ENCODE results near the gene CAMKK2. TPM values are rescaled to one million over a fixed set of nuclear protein-coding genes. Genes with fewer than 3 reads are reported as not detected.

Gene CAMKK2
- 45.5 TPM for polyA plus RNA-seq
- long read RNA-seq, donor 1, full-length matches to known transcripts: 3 of 3 reads
- long read RNA-seq, donor 1, partial matches to known transcripts: 0 of 3 reads
- long read RNA-seq, donor 1, other reads (novel, unspliced or antisense): 0 of 3 reads
- long read RNA-seq, donor 2, full-length matches to known transcripts: 7 of 7 reads
- long read RNA-seq, donor 2, partial matches to known transcripts: 0 of 7 reads
- long read RNA-seq, donor 2, other reads (novel, unspliced or antisense): 0 of 7 reads
- long read RNA-seq, donor 3: 0 reads
- long read RNA-seq, donor 4: 0 reads
- long read RNA-seq, donor 5, partial matches to known transcripts: 0 of 1 reads
- long read RNA-seq, donor 5, other reads (novel, unspliced or antisense): 0 of 1 reads
- long read RNA-seq, donor 6, transcript CAMKK2-208 (16 exons, 2,006 nt): major isoform, 5 of 5 reads
- long read RNA-seq, donor 6, partial matches to known transcripts: 0 of 5 reads
- long read RNA-seq, donor 6, other reads (novel, unspliced or antisense): 0 of 5 reads
- long read RNA-seq, donor 7, partial matches to known transcripts: 0 of 1 reads
- long read RNA-seq, donor 7, other reads (novel, unspliced or antisense): 0 of 1 reads
- long read RNA-seq, donor 8, partial matches to known transcripts: 61 of 62 reads
- long read RNA-seq, donor 8, other reads (novel, unspliced or antisense): 0 of 62 reads
- long read RNA-seq, donor 9, partial matches to known transcripts: 0 of 2 reads
- long read RNA-seq, donor 9, other reads (novel, unspliced or antisense): 0 of 2 reads
- long read RNA-seq, donor 10, partial matches to known transcripts: 0 of 4 reads
- long read RNA-seq, donor 10, other reads (novel, unspliced or antisense): 0 of 4 reads
- long read RNA-seq, donor 11, full-length matches to known transcripts: 2 of 2 reads
- long read RNA-seq, donor 11, partial matches to known transcripts: 0 of 2 reads
- long read RNA-seq, donor 11, other reads (novel, unspliced or antisense): 0 of 2 reads

DNA sequence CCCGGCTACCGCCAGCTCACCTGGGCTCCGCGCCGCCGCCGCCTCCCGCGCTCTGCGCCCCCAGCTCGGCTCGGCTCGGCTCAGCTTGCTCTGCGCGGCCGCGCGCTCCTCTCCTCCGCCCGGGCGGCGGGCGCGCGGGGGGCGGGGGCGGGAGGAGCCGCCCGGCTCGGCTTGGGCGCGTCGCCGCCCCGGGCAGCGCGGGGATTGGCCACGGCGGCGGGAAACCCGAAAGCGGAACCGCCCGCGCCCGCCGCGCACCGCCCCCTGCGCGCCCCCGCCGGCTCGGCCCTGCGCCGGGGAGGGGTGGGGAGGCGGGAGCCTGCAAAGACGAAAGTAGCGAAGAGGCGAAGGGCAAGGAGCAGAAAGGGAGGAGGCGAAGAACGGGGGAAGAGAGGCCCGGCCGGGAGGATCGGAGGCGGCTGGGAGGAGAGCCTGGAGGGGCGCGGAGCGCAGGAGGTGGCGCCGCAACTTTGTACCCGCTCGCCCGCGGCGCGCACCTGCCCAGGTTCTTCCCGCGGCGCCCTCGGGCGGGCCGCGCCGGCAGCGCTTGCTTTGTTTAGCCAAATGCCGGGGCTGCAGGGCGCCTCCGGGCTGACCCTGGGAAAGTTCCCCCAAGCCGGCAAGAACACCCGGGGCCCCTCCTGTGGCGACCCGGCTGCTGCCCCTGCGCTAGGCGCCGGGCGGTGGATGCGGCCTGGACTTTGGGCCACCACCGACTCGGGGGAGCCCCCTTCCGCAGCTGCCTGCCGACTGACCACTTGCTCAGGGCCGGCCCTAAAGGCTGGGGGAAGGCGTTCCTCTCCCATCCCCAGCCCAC is at the start of gene CAMKK2:
TSS of gene CAMKK2 (minus strand) at position 92 of the 817 bp plus-strand sequence. CDS start 22,183 bp downstream, outside the sequence.
- Histone ChIP-seq H3K27ac (ENCODE audit: low read length) (peak within 1 kb of the TSS; percentile 89), H3K36me3 (ENCODE audit: control insufficient read depth, insufficient read depth, low read length) (peaks cover 5% of the 10 kb centered on the region), H3K27me3 (ENCODE audit: control insufficient read depth, insufficient read depth, low read length) (no peaks in the 10 kb centered on the region), H3K4me1 (ENCODE audit: control insufficient read depth, insufficient read depth, low read length) (peaks cover 3% of the 10 kb centered on the region), H3K4me3 (ENCODE audit: low read length) (peak within 1 kb of the TSS; percentile 85), H3K9me3 (ENCODE audit: control insufficient read depth, low read depth, low read length) (no peaks in the 10 kb centered on the region)
- WGBS (ENCODE audit: insufficient coverage, low lambda C conversion rate): no CpG with 5 or more reads among the region's 104 CpGs
- peak; percentile 83 to 97 for DNase-seq

DNA sequence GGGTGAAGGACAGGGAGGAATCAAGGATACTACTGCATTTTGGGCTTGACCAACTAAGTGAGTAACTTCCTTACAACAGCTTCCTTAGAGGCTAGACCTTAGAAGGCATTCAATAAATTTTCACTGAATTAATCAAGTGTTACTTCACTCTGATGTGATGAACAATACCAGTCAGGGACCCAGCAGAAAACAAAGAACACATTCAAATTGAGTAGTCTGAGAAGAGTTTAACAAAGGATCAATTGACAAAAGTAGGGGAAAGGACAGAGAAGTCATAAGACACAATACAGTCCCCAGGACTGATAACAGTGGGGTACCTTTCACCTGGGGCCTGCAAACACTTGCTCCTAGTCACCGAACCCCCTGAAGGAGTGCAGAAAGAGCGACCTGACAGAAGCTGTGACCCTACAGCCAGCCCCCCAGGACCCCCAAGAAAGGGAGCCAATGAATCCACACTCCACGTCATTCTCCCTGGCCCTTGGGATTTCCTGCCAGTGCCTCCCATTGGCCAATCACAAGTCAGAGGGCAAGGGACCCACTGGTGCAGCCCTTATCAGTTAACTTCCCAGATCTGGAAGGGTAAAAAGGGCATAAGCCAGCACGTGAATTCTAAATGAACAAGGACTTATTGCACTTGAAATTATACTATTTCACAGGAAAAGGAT is 48.8 kb upstream of the CAMKK2 start:
- peaks cover 22% of the 10 kb centered on the region for H3K4me1 ChIP-seq (ENCODE audit: control insufficient read depth, insufficient read depth, low read length)
- H3K27ac ChIP-seq (ENCODE audit: low read length): peak overlapping the region; percentile 61
- H3K4me3 ChIP-seq (ENCODE audit: low read length): no peak overlapping the region
- DNase-seq: peak in 1 of 2 donors; percentile 61
- H3K36me3 ChIP-seq (ENCODE audit: control insufficient read depth, insufficient read depth, low read length): peaks cover 55% of the 10 kb centered on the region
- 33% methylated on average over 1 of the region's 4 CpGs for WGBS (ENCODE audit: insufficient coverage, low lambda C conversion rate)
- no peaks in the 10 kb centered on the region for H3K27me3 ChIP-seq (ENCODE audit: control insufficient read depth, insufficient read depth, low read length)
- H3K9me3 ChIP-seq (ENCODE audit: control insufficient read depth, low read depth, low read length): no peaks in the 10 kb centered on the region

DNA sequence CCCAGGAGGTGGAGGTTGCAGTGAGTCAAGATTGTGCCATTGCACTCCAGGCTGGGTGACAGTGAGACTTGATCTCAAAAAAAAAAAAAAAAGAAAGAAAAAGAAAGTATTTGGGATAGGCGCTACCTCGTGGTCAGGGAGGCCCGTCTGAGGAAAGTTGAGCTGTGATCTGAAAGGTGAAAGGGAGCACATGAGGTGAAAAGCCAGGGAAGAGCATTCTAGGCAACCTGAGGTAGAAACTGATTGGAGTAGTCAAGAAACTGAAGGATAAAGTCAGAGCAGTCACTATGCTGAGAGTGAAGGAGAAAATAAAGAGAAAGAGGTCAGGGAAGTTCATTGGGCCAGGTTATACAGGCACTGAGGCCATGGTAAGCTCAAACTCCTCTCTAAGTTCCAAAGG is 48.0 kb upstream of the CAMKK2 start:
- WGBS (ENCODE audit: insufficient coverage, low lambda C conversion rate): 73% methylated on average over 2 of the region's 3 CpGs
- H3K36me3 ChIP-seq (ENCODE audit: control insufficient read depth, insufficient read depth, low read length): peaks cover 61% of the 10 kb centered on the region
- H3K9me3 ChIP-seq (ENCODE audit: control insufficient read depth, low read depth, low read length): no peaks in the 10 kb centered on the region
- no peak for DNase-seq
- H3K27me3 ChIP-seq (ENCODE audit: control insufficient read depth, insufficient read depth, low read length): no peaks in the 10 kb centered on the region
- peaks cover 22% of the 10 kb centered on the region for H3K4me1 ChIP-seq (ENCODE audit: control insufficient read depth, insufficient read depth, low read length)
- H3K27ac ChIP-seq (ENCODE audit: low read length): peak overlapping the region; percentile 61
- no peak overlapping the region for H3K4me3 ChIP-seq (ENCODE audit: low read length)

DNA sequence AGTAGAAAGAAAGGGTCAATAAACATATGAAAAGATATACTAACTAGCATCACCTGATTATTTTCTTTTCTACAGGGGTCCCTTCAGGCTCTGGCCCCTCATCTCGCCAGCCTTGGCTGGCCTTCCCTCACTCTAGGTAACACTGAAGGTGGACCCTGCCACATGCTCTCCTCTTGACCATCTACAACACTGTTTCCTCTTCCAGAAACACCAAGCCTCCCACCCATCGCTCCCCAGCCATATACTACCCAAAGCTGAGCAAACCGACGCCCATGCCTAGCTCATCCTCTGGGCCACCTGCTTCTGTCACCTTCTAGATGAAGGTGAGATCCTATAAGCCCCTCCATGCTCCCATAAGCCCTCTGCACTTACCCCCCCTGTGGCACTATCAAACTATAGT is 40.9 kb upstream of the CAMKK2 start:
- H3K27me3 ChIP-seq (ENCODE audit: control insufficient read depth, insufficient read depth, low read length): no peaks in the 10 kb centered on the region
- no CpG with 5 or more reads among the region's 4 CpGs for WGBS (ENCODE audit: insufficient coverage, low lambda C conversion rate)
- no peaks in the 10 kb centered on the region for H3K9me3 ChIP-seq (ENCODE audit: control insufficient read depth, low read depth, low read length)
- H3K36me3 ChIP-seq (ENCODE audit: control insufficient read depth, insufficient read depth, low read length): peaks cover 72% of the 10 kb centered on the region
- no peaks in the 10 kb centered on the region for H3K4me1 ChIP-seq (ENCODE audit: control insufficient read depth, insufficient read depth, low read length)
- no peak overlapping the region for H3K4me3 ChIP-seq (ENCODE audit: low read length)
- DNase-seq: no peak
- H3K27ac ChIP-seq (ENCODE audit: low read length): no peak overlapping the region

DNA sequence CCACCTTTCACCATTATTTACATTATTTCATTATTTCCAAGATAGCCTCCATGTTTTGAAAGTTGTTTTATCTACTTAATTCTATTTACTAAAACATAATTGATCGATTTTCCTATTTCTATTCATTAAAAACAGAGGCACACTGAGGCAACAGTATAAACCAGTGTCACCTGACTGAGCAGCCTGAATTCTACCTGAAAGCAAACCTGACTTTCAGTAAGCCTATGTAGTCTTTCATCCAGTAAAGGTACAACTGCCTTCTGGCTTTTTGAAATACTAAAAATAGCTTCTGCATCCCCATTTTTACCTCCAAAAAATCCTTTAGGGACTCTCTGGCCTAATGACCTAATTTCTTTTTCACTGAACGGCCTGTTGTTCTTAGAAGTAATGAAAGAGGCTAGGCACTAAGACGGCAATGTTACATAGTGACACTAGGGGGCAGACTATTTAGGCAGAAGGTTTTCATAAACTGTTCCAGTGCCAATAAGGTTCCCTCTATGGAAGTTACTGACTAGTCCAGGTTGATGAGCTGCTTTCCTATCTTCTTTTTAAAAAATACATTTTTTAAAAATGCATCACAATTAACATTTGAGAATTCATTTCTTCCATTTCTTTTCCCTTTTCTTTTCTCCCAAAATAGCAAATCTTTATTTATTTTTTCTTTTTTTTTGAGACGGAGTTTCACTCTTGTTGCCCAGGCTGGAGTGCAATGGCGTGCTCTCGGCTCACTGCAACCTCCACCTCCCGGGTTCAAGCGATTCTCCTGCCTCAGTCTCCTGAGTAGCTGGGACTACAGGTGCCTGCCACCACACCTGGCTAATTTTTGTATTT is 38.2 kb upstream of the CAMKK2 start:
- H3K4me3 ChIP-seq (ENCODE audit: low read length): no peak overlapping the region
- no peak overlapping the region for H3K27ac ChIP-seq (ENCODE audit: low read length)
- 30% methylated on average over 2 of the region's 8 CpGs for WGBS (ENCODE audit: insufficient coverage, low lambda C conversion rate)
- peaks cover 67% of the 10 kb centered on the region for H3K36me3 ChIP-seq (ENCODE audit: control insufficient read depth, insufficient read depth, low read length)
- no peaks in the 10 kb centered on the region for H3K27me3 ChIP-seq (ENCODE audit: control insufficient read depth, insufficient read depth, low read length)
- H3K9me3 ChIP-seq (ENCODE audit: control insufficient read depth, low read depth, low read length): no peaks in the 10 kb centered on the region
- peak; percentile 54 to 59 for DNase-seq
- no peaks in the 10 kb centered on the region for H3K4me1 ChIP-seq (ENCODE audit: control insufficient read depth, insufficient read depth, low read length)

DNA sequence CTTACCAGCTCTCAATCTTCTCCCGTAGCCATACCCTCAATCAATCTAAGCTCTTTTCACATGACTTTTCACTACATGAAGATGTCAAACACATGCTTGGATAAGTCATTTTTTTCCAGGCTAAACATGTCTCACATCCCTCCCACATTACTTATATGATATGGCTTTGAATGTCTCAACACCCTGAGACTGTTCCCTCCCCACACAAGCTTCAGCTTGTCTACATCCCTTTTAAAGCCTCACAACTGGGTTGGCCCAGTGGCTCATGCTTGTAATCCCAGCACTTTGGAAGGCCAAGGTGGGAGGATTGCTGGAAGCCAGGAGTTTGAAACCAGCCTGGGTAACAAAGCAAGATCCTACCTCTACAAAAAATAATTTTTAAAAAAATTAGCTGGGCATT is 37.2 kb upstream of the CAMKK2 start:
- Histone ChIP-seq H3K4me3 (ENCODE audit: low read length) (no peak overlapping the region), H3K27me3 (ENCODE audit: control insufficient read depth, insufficient read depth, low read length) (no peaks in the 10 kb centered on the region), H3K27ac (ENCODE audit: low read length) (no peak overlapping the region), H3K4me1 (ENCODE audit: control insufficient read depth, insufficient read depth, low read length) (no peaks in the 10 kb centered on the region), H3K36me3 (ENCODE audit: control insufficient read depth, insufficient read depth, low read length) (peaks cover 62% of the 10 kb centered on the region), H3K9me3 (ENCODE audit: control insufficient read depth, low read depth, low read length) (no peaks in the 10 kb centered on the region)
- no peak for DNase-seq
- WGBS (ENCODE audit: insufficient coverage, low lambda C conversion rate): 100% methylated on average over 1 of the region's 1 CpG

DNA sequence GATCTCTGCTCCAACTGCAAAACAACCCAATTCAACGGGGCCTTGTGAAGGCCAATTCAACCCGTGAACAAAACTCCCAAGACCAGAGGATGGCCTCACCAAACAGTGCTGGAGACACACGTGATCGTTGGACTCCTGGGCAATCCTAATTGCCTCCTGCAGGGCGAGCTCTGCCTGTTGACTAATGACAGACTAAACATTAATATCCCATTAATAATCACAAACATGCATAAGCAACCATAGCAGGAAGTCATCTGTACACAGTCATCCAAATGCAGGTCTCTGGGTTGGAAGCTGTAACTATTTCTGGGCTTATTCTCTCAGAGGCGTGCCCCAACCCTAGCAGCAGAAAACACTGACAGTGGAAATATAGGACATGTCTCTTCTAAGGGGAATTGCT is 34.7 kb upstream of the CAMKK2 start:
- Histone ChIP-seq H3K27ac (ENCODE audit: low read length) (no peak overlapping the region), H3K4me1 (ENCODE audit: control insufficient read depth, insufficient read depth, low read length) (no peaks in the 10 kb centered on the region), H3K36me3 (ENCODE audit: control insufficient read depth, insufficient read depth, low read length) (peaks cover 69% of the 10 kb centered on the region), H3K9me3 (ENCODE audit: control insufficient read depth, low read depth, low read length) (no peaks in the 10 kb centered on the region), H3K27me3 (ENCODE audit: control insufficient read depth, insufficient read depth, low read length) (no peaks in the 10 kb centered on the region), H3K4me3 (ENCODE audit: low read length) (no peak overlapping the region)
- 100% methylated on average over 1 of the region's 6 CpGs for WGBS (ENCODE audit: insufficient coverage, low lambda C conversion rate)
- DNase-seq: peak in 1 of 2 donors; percentile 61

DNA sequence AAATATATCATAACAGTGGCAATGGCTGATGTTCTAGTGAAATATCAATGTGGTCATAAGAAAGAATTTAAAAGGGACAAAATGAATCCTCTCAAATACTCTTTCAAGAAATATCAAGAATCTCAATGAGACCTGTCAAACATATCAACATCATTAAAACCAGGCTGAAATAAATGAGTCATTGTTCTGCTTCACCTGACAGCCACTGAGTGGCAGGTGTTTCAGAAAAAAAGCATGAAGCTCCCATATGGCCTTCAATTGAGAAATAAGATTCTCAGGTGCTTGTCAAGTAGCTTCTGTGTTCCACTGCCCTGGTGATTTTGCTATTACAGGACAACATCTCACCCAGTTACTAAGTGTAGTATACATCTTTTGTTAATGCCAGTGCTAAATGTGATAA is 34.2 kb upstream of the CAMKK2 start:
- H3K36me3 ChIP-seq (ENCODE audit: control insufficient read depth, insufficient read depth, low read length): peaks cover 72% of the 10 kb centered on the region
- H3K4me1 ChIP-seq (ENCODE audit: control insufficient read depth, insufficient read depth, low read length): no peaks in the 10 kb centered on the region
- H3K4me3 ChIP-seq (ENCODE audit: low read length): no peak overlapping the region
- H3K9me3 ChIP-seq (ENCODE audit: control insufficient read depth, low read depth, low read length): no peaks in the 10 kb centered on the region
- no peak for DNase-seq
- H3K27ac ChIP-seq (ENCODE audit: low read length): no peak overlapping the region
- H3K27me3 ChIP-seq (ENCODE audit: control insufficient read depth, insufficient read depth, low read length): no peaks in the 10 kb centered on the region

DNA sequence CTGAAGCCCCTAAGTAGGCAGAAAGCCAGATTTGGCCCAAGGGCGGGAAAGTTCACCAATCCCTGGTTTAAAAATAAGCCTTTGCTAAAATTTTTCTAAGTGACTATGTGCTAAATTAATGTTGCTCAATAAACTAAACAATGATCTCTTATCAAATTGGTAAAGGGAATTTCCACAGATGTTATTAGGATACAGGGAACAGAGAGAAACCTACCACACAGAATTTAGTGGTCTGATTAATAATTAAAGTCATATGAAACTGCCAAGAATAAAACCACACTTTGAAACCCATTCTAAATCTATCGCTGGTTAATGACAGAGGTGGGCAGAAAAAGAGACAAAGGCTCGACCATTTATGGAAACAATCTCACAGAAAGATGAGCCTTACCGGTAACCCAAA is 33.7 kb upstream of the CAMKK2 start:
- WGBS (ENCODE audit: insufficient coverage, low lambda C conversion rate): 100% methylated on average over 1 of the region's 4 CpGs
- Histone ChIP-seq H3K4me3 (ENCODE audit: low read length) (no peak overlapping the region), H3K27me3 (ENCODE audit: control insufficient read depth, insufficient read depth, low read length) (no peaks in the 10 kb centered on the region), H3K4me1 (ENCODE audit: control insufficient read depth, insufficient read depth, low read length) (no peaks in the 10 kb centered on the region), H3K27ac (ENCODE audit: low read length) (no peak overlapping the region), H3K36me3 (ENCODE audit: control insufficient read depth, insufficient read depth, low read length) (peaks cover 68% of the 10 kb centered on the region), H3K9me3 (ENCODE audit: control insufficient read depth, low read depth, low read length) (no peaks in the 10 kb centered on the region)
- no peak for DNase-seq
